GM23338 (cell line): Measurements from ENCODE around the gene PCP4. TPM values are rescaled to one million over a fixed set of nuclear protein-coding genes. Genes with fewer than 3 reads are reported as not detected.

Source experiments
- ATAC-seq: fragments of 200-7000 bp; cut with Tn5 transposase; 3 replicates; pipeline ENCODE4 v1.9.1; 2020
- DNase-seq: peaks from one replicate; pipeline ENCODE4 v3.0.0-alpha.2; 2015; ENCODE audit warnings: low spot score
- H2AFZ ChIP-seq: fragments of 200-600 bp; sonication (generic); 2 replicates; pipeline ENCODE4 v1.8.0; 2016; ENCODE audit warnings: antibody characterized with exemption, mild to moderate bottlenecking, moderate library complexity
- H3F3A ChIP-seq: fragments of 200-600 bp; sonication (generic); replicated peaks from 2 replicates; pipeline ENCODE4 v1.8.0; 2017; ENCODE audit warnings: antibody characterized with exemption, mixed run types, low read depth
- H3K27ac ChIP-seq: fragments of 200-600 bp; sonication (generic); 2 replicates; pipeline ENCODE4 v1.6.1; 2016; ENCODE audit warnings: low read depth
- H3K27me3 ChIP-seq: fragments of 200-600 bp; sonication (generic); 2 replicates; pipeline ENCODE4 v1.8.0; 2016; ENCODE audit warnings: mild to moderate bottlenecking, mixed run types, moderate library complexity; ENCODE audit not compliant: insufficient read depth
- H3K36me3 ChIP-seq: fragments of 200-600 bp; sonication (generic); 2 replicates; pipeline ENCODE4 v1.8.0; 2016; ENCODE audit warnings: mild to moderate bottlenecking; ENCODE audit not compliant: insufficient read depth
- H3K4me1 ChIP-seq: fragments of 200-600 bp; sonication (generic); 2 replicates; pipeline ENCODE4 v1.8.0; 2016; ENCODE audit warnings: mild to moderate bottlenecking, moderate library complexity; ENCODE audit not compliant: insufficient read depth
- H3K4me2 ChIP-seq: fragments of 200-600 bp; sonication (generic); 2 replicates; pipeline ENCODE4 v1.7.1; 2017; ENCODE audit warnings: mixed run types
- H3K4me3 ChIP-seq: fragments of 200-600 bp; sonication (generic); 2 replicates; pipeline ENCODE4 v1.6.1; 2016; ENCODE audit warnings: mixed run types
- H3K79me2 ChIP-seq: fragments of 200-600 bp; sonication (generic); replicated peaks from 2 replicates; pipeline ENCODE4 v1.8.0; 2017; ENCODE audit warnings: mild to moderate bottlenecking; ENCODE audit not compliant: insufficient read depth
- H3K9me2 ChIP-seq: fragments of 200-600 bp; sonication (generic); 2 replicates; pipeline ENCODE4 v1.8.0; 2017; ENCODE audit not compliant: insufficient read depth
- H4K20me1 ChIP-seq: fragments of 200-600 bp; sonication (generic); replicated peaks from 2 replicates; pipeline ENCODE4 v1.8.0; 2017; ENCODE audit warnings: mild to moderate bottlenecking; ENCODE audit not compliant: insufficient read depth
- H3K27ac Mint-ChIP-seq: 2 replicates; pipeline ENCODE4 v1.8.0; 2020; ENCODE audit warnings: inconsistent platforms, mild to moderate bottlenecking, moderate library complexity, mixed read lengths
- H3K27me3 Mint-ChIP-seq: 3 replicates; pipeline ENCODE4 v1.8.0; 2022; ENCODE audit warnings: low read depth, mild to moderate bottlenecking, moderate library complexity, mixed read lengths, inconsistent platforms; ENCODE audit not compliant: insufficient read depth, poor library complexity
- H3K36me3 Mint-ChIP-seq: 3 replicates; pipeline ENCODE4 v1.8.0; 2021; ENCODE audit warnings: low read depth, mild to moderate bottlenecking, inconsistent platforms, moderate library complexity, mixed read lengths
- H3K4me1 Mint-ChIP-seq: 3 replicates; pipeline ENCODE4 v1.8.0; 2020; ENCODE audit warnings: mild to moderate bottlenecking, inconsistent platforms, mixed read lengths
- H3K4me3 Mint-ChIP-seq: 3 replicates; pipeline ENCODE4 v1.8.0; 2021; ENCODE audit warnings: moderate library complexity, mild to moderate bottlenecking, inconsistent platforms, mixed read lengths
- H3K9me3 Mint-ChIP-seq: 3 replicates; pipeline ENCODE4 v1.8.0; 2020; ENCODE audit warnings: moderate library complexity, mild to moderate bottlenecking, inconsistent platforms, mixed read lengths
- CREB1 ChIP-seq: fragments of 250-450 bp; sonication (Bioruptor Pico); IDR thresholded peaks from 2 replicates; pipeline ENCODE4 v1.5.0; 2020; ENCODE audit warnings: low read depth, mild to moderate bottlenecking, moderate library complexity
- CTCF ChIP-seq, 2 experiments: fragments of 200-600 bp in 1 of 2; sonication (generic) in 1 of 2; conservative IDR thresholded peaks; 2 replicates each; pipeline versions ENCODE4 v1.5.1 to v1.6.1; 2016 to 2017; ENCODE audit warnings: antibody characterized with exemption in 2 of 2, low read depth in 2 of 2, mild to moderate bottlenecking in 2 of 2, moderate library complexity in 1 of 2
- ETS1 ChIP-seq: IDR thresholded peaks from 2 replicates; pipeline ENCODE4 v1.6.1; 2016; ENCODE audit warnings: antibody characterized with exemption
- EZH2 ChIP-seq: fragments of 200-600 bp; sonication (generic); IDR thresholded peaks from one replicate; pipeline ENCODE4 v1.8.0; 2017; ENCODE audit warnings: antibody characterized with exemption, mild to moderate bottlenecking, low read depth; ENCODE audit not compliant: unreplicated experiment
- NANOG ChIP-seq: IDR thresholded peaks from 2 replicates; pipeline ENCODE4 v1.6.1; 2016; ENCODE audit warnings: antibody characterized with exemption, borderline replicate concordance
- POLR2AphosphoS5 ChIP-seq: IDR thresholded peaks from 2 replicates; pipeline ENCODE4 v1.6.1; 2016; ENCODE audit warnings: antibody characterized with exemption, low read depth
- STAT1 ChIP-seq: IDR thresholded peaks from one replicate; pipeline ENCODE4 v1.6.1; 2016; ENCODE audit warnings: antibody characterized with exemption; ENCODE audit not compliant: unreplicated experiment
- ZNF114 ChIP-seq: fragments of 250-450 bp; sonication (Bioruptor Pico); IDR thresholded peaks from 2 replicates; pipeline ENCODE4 v1.5.0; 2020; ENCODE audit warnings: mild to moderate bottlenecking, moderate library complexity
- ZNF462 ChIP-seq: fragments of 250-450 bp; sonication (Bioruptor Pico); IDR thresholded peaks from 2 replicates; pipeline ENCODE4 v1.5.0; 2020; ENCODE audit warnings: mild to moderate bottlenecking, moderate library complexity
- polyA plus RNA-seq: library from polyadenylated mRNA; unstranded; fragments of >200 nt; fragmentation: Nextera tagmentation; extraction: Ambion mirVana; gene quantifications from 2 replicates; pipeline ENCODE4 v1.2.1, GENCODE V29; 2016
- total RNA-seq: library from RNA; depleted of rRNA; stranded (reverse); fragments of >200 nt; shearing (Covaris generic); gene quantifications from 2 replicates; pipeline ENCODE4 v1.2.3, GENCODE V29; 2014

PCP4 gene
- total and polyA plus RNA-seq, 2 experiments from 2014 or later, result 7.3 TPM; not detected in 1

GRCh38 chr21:39938086-39938625 lies 70.9 kb downstream of the PCP4 start (continued):
- TF ChIP-seq ETS1 (no peak), EZH2 (no peak)

- DNase-seq (no peak), ATAC-seq (no peak)
- Histone ChIP-seq H3K9me2 (peaks cover 12% of the 10 kb centered on the region), H3K4me2 (no peak overlapping the region), H3K36me3 (no peaks in the 10 kb centered on the region), H3K27me3 (peaks cover 4% of the 10 kb centered on the region; the same call in 1 of the 2 replicates), H3K27ac (no peak overlapping the region), H4K20me1 (no peaks in the 10 kb centered on the region), H3K4me1 (peaks cover 7% of the 10 kb centered on the region), H3K79me2 (no peaks in the 10 kb centered on the region), H3K4me3 (no peak overlapping the region), H2AFZ (no peak overlapping the region), H3F3A (no peaks in the 10 kb centered on the region)
- H3K4me3 Mint-ChIP-seq, result no peak overlapping the region
- H3K4me1 Mint-ChIP-seq, result peaks cover 5% of the 10 kb centered on the region
- H3K27ac Mint-ChIP-seq, result no peak overlapping the region
- no peak for TF ChIP-seq CREB1 (CRISPR knock-in tag)
- TF ChIP-seq CTCF (conservative IDR thresholded peaks at IDR 0.05; ENCODE audit: low read depth in 2 of 2), result no peak
- no peak for TF ChIP-seq ZNF114 (CRISPR knock-in tag)
- TF ChIP-seq EZH2, result no peak
- no peak for TF ChIP-seq POLR2AphosphoS5
- no peak for TF ChIP-seq NANOG
- no peak for TF ChIP-seq STAT1
- no peak for TF ChIP-seq ZNF462
- H3K9me3 Mint-ChIP-seq, result peaks cover 14% of the 10 kb centered on the region; the same call in 2 of the 3 replicates
- H3K27me3 Mint-ChIP-seq, result no peaks in the 10 kb centered on the region
- H3K36me3 Mint-ChIP-seq, result no peaks in the 10 kb centered on the region
Measured at GRCh38 chr21:39946199-39946598, 79.0 kb downstream of the PCP4 start.
